GM20431 (cell line): Measurements from ENCODE around the gene CELF4.

Source experiments
- in situ Hi-C: fragments of 300-500 bp; cut with MseI, MboI; formaldehyde crosslinking; loops from one replicate; pipeline ENCODE4 v1.15.0; 2020; ENCODE audit warnings: low sequenced_read_pairs; ENCODE audit not compliant: unreplicated experiment

The CELF4 gene

GRCh38 chr18:37502036-37502435 lies 63.6 kb downstream of the CELF4 start:
- in situ Hi-C loops, result no loop called here

- in situ Hi-C loops, result no loop called here
Measured at GRCh38 chr18:37501136-37501535, 64.5 kb downstream of the CELF4 start.

DNA sequence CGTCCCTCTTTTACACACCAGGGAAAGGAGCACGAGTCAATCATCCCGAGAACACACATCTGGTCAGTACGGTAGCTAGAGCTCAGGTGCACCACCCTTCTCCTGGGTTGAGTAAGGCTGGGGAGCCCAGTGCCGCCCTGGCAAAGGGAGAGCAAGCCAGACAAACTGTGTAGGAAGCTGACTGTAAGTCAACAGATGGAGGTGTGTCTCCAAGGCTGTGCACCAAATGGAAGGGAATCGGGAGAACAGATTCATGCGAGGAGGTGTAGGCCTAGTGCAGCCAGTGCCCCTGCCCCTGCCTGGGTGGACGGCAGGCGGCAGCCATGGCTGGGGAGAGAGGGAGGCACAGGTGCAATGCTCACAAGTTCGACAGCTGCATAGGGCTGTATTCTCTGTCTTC lies 65.7 kb downstream of the CELF4 start:
- in situ Hi-C loops, result no loop called here

GRCh38 chr18:37499044-37499443 lies 66.6 kb downstream of the CELF4 start:
- in situ Hi-C loops, result no loop called here

DNA sequence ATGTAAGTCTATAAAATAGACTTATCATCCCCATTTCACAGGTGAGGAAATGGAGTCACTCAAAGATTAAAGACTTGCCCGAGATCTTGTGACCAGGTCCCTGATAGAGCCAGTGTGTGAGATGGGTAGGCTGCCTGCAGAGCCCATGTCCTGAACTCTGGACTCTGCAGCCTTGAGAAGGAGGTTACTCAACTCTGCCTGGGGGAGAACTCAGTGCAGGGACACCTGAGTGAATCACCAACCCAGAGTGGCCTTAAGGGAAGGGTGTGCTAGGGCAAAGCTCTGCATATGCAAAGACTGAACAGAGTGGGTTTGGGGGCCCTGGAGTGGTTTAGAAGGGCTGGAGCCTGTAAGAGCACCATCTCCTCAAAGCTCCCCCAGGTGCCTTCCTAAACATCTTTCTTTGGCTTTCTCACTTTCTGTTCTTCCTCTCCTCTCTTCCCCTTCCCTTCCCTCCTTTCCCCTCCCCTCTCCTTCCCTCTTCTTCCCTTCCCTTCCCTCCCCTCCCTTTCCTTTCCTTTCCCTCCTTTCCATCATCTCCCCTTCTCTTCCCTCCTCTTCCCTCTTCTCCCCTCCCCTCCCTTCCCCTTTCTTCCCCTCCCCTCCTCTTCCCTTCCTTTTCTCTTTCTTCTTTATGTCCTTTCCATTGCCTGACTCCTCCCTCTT lies 67.6 kb downstream of the CELF4 start:
- in situ Hi-C loops, result no loop called here

DNA sequence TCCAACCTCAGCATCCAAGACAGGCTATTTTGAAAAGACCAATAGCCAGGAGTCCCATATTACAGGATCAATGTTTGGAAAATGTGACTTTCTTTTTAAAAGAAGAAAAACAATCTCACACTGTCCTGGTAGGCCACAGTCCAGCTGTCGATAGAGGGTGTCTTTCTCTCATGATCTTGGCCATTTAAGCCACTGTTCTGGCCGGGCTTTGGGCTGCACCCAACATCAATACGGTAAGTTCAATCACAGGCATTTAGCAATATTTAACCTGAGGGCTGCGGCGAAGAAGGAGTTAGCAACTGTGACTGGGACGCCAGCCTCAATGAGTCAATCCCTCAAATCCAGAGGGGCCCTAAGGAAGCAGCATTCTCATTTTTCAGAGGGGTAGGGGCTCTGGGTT lies 69.0 kb downstream of the CELF4 start:
- in situ Hi-C loops, result no loop called here

DNA sequence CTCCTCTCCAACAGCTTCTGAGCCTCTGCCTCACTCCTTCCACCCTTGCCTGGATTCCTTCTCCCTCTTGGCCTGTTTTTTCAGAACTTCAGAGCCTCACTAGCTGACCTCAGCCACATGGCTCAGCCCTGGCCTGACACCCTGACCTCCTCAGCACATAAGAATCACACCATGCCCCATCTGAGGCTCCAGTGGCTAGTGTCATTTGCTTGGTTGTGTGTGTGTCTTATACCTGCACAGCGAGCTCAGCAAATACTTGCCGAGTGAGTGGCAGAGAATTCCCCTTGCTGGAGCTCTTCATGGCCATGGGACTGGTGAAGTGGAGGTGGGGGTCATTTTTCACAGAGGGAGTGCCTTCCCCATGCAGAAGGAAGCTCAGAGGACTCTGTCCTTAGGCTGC lies 70.2 kb downstream of the CELF4 start:
- in situ Hi-C loops, result no loop called here

- in situ Hi-C loops, result no loop called here
Measured at GRCh38 chr18:37494406-37494805, 71.2 kb downstream of the CELF4 start.

DNA sequence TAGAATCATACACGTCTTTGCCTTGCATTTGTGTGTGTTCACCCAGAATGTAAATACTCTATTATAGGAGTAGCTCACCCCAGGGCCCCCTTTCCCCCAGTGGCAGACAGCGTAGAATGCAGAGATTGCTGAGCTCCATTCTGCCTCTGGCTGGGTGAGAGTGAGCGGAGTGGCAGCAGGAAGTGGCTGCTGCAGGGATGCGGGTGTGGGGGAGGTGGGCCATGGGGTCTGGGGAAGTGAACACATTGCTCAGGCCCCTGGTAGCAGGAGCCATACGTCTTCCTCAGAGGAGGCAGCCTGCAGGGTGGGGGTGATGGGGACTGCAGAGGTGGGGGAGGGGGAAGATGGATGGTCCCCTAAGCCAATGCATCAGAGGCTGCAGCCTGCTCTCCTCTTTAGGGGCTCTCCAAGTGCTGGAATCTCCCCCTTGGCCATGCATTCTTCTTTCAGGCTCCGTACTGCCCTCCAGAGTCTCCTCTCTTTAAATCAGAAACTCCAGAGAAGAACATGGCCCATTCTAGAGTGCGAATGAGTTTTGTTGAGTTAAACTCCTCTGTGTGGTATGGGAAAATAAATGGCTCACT lies 72.2 kb downstream of the CELF4 start:
- in situ Hi-C loops, result no loop called here

GRCh38 chr18:37492952-37493351 lies 72.6 kb downstream of the CELF4 start:
- in situ Hi-C loops, result no loop called here

GRCh38 chr18:37491526-37491925 lies 74.1 kb downstream of the CELF4 start:
- in situ Hi-C loops, result no loop called here

DNA sequence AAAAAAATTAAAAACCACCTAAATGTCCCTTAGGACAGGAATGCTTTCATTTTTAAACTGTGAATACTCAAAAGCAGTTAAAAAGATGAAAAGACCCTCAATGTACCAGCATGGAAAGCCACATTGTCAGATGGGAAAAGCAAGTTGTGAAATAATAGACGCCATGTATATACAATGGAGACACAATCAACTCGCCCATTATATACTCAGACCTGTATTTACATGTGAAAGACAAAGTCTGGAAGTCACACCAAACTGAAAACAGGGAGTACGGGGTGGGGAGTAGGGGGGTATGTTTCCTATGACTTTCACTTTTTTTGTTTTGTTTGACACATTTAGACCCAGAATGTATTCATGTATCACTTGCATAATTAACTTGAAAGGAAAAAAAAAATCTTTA lies 75.6 kb downstream of the CELF4 start:
- in situ Hi-C loops, result no loop called here

GRCh38 chr18:37489011-37489410 lies 76.6 kb downstream of the CELF4 start:
- in situ Hi-C loops, result no loop called here

DNA sequence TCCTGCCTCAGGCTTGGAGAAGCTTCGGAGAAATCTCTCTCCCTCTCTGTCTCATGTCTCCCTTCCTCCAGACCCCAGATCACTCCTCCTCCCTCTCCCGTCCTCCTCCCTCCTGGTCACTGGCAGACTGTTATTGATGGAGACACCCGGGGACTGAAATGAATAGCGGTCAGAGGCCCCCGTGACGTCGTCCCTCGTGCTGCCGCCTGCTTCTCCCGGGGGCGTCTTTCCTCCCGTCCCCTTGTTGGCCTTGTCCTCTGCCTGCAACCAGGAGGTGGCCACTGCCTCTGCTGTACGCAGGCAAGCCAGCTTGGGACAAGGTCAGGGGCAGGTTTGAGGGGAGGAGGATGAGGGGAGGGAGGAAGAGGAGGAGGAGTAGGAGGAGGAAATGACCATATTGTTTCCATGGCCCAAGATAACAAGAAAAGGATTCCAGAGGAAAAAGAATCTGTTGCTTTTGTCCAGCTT lies 78.2 kb downstream of the CELF4 start:
- in situ Hi-C loops, result no loop called here

- in situ Hi-C loops, result no loop called here
Measured at GRCh38 chr18:37486848-37487247, 78.8 kb downstream of the CELF4 start.

DNA sequence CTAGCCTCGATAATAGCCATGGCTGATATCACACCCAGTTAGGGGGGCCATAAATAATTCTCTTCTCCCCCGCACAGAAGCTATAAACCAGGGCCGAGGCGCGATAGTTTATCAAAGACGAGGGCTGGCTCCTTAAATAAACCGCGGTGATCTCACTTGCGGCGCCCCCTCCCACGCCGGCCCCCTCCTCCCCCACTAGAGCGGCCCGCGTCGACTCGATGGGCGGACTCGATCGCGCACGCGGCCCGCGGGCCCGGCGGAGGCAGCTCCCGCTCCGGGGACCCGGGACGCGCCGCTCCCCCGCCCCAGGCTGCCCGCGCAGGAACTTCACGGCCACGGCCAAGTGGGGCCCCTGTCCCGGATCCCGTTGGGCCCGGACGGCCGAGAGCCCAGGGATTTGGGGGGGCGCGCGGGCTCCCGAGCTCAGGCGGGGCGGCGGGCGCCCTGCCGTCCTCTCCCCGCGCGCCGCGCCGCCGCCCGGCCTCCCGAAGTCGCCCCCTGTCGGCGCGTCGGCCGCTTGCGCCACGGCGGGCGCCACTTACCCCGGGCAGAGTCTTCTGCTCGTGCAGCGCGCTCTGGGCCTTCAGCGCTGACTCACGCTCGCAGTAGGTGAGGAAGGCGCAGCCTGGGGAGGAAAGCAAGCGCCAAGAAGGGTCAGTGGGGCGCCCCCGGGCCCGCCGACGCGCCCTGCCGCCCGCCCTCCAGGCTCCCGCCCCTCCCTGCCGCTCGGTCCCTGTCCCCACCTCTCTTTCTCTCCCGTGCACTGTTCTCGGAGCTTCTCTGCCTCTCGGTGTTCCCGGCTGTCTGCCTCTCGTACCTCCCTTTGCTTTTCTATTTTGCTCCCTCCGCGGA lies 80.4 kb downstream of the CELF4 start:
- in situ Hi-C loops, result no loop called here

DNA sequence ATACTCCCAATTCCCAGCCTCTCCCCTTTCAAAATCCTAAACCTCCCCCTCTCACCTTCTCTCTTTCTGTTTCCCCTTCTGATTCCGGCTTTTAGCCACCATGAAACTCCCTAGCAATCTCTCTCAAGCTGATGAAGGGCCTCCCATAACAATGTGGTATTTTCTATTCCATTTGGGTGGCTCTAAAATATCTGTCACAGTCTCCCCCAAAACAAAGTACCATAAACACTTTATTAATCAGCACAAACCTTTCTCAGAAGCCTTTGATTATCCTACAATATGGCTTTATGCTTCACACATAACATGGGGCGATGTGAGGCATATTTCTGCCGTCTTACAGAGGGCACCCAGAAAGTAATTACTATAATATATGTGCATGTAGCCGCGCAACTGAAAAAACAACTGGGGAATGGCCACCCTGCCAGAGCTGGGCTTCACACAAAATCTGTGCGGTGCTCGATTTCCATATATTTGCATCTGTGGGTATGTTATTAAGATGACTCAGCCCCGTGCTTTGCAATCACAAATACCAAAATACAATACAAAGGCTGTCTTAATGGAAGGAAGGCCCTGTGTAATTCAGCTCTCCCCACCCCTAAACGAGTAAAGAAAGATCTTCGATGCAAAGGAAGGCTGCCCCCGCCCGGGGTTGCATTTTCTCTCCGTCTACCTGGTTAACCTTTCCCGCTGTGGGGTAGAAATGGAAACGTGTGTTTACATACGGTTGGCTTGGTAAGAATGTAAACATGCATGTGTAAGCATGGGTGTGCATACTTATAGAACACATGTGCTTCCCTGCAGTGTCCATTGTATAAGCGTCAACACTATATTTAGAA lies 81.4 kb downstream of the CELF4 start:
- in situ Hi-C loops, result no loop called here

DNA sequence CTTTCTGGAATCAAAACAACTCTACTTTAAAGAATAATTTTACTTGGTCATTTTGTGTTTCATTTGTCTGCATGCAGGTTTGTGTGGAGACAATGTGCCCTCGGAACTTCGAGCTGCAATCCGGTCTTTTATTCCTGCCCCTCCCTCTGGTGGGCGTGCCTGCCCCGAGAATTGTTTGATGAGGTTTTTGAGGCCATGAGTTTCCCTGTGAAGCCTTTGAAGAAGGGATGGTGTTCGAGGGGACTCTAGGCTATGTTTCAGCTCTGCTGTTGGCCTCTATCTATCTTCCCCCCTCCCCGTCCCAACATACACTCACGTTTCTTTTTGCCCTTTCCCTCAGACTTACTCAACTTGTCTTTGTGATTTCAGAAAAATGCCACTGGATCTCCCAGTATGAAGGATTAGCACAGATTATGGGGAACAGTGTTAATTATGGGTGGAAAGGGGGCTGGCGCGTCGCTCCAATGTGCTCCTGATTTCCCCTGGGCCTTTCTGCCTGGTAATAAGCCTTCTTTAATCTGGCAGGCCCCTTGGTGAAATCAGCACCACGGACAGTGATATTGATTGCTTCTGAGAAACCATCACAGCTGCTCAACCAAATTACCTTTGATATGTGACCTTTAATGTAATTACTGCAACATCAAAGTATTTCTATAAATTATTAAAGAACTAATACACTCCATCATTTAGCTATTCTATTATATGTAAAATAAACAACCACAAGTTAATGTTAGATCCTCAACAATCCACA lies 82.2 kb downstream of the CELF4 start:
- in situ Hi-C loops, result no loop called here

GRCh38 chr18:37482433-37482832 lies 83.2 kb downstream of the CELF4 start:
- in situ Hi-C loops, result no loop called here

- in situ Hi-C loops, result no loop called here
Measured at GRCh38 chr18:37482002-37482401, 83.6 kb downstream of the CELF4 start.
